HG03066 (cell line): Measurements from ENCODE around the gene LSMEM2.
"Not testable (repeated sequence)": the region's sequence is repeated elsewhere in the genome, so short reads cannot be mapped to it uniquely, and the experiment has no call there.

Experiments used
- ATAC-seq: cut with Tn5 transposase; IDR thresholded peaks from one replicate; pipeline ENCODE4 v1.9.1; 2021; ENCODE audit warnings: low read depth; ENCODE audit not compliant: unreplicated experiment

LSMEM2 gene

GRCh38 chr3:50278880-50279224 lies at the start of gene LSMEM2:
TSS of gene LSMEM2 (plus strand) at chr3:50279087. CDS start at chr3:50279114, 27 bp downstream.
- no peak for ATAC-seq

GRCh38 chr3:50229490-50229889 lies 49.4 kb upstream of the LSMEM2 start:
- ATAC-seq: no peak

GRCh38 chr3:50230104-50230793 lies 48.6 kb upstream of the LSMEM2 start:
- no peak for ATAC-seq

- no peak for ATAC-seq
Measured at GRCh38 chr3:50230794-50231125, 48.1 kb upstream of the LSMEM2 start.

GRCh38 chr3:50231581-50231980 lies 47.3 kb upstream of the LSMEM2 start:
- no peak for ATAC-seq

- no peak for ATAC-seq
Measured at GRCh38 chr3:50232303-50232702, 46.6 kb upstream of the LSMEM2 start.

GRCh38 chr3:50233176-50233575 lies 45.7 kb upstream of the LSMEM2 start:
- ATAC-seq: no peak

- peak; percentile 93 for ATAC-seq
Measured at GRCh38 chr3:50235716-50236483, 43.0 kb upstream of the LSMEM2 start, which contains the start of gene GNAI2. TSS of gene GNAI2 (plus strand) at chr3:50236204. CDS start at chr3:50236336, 132 bp downstream.

- no peak for ATAC-seq
Measured at GRCh38 chr3:50236484-50237132, 42.3 kb upstream of the LSMEM2 start.

- no peak for ATAC-seq
Measured at GRCh38 chr3:50237133-50237651, 41.7 kb upstream of the LSMEM2 start.

GRCh38 chr3:50237754-50238548 lies 40.9 kb upstream of the LSMEM2 start:
- ATAC-seq: no peak

GRCh38 chr3:50238549-50239026 lies 40.3 kb upstream of the LSMEM2 start:
- ATAC-seq: no peak

GRCh38 chr3:50239649-50240048 lies 39.2 kb upstream of the LSMEM2 start:
- ATAC-seq: no peak

- no peak for ATAC-seq
Measured at GRCh38 chr3:50241163-50241562, 37.7 kb upstream of the LSMEM2 start.

- ATAC-seq: no peak
Measured at GRCh38 chr3:50241713-50242380, 37.0 kb upstream of the LSMEM2 start.

GRCh38 chr3:50242381-50242770 lies 36.5 kb upstream of the LSMEM2 start:
- no peak for ATAC-seq

- ATAC-seq: no peak
Measured at GRCh38 chr3:50242851-50243542, 35.9 kb upstream of the LSMEM2 start.

- ATAC-seq: no peak
Measured at GRCh38 chr3:50243543-50243895, 35.4 kb upstream of the LSMEM2 start.

GRCh38 chr3:50244813-50245212 lies 34.1 kb upstream of the LSMEM2 start:
- ATAC-seq: not testable (repeated sequence)
